B cell (primary cell): ENCODE results near the gene NFATC1. TPM values are rescaled to one million over a fixed set of nuclear protein-coding genes. Genes with fewer than 3 reads are reported as not detected.
"Not testable (repeated sequence)": the region's sequence is repeated elsewhere in the genome, so short reads cannot be mapped to it uniquely, and the experiment has no call there.

Experiments
- ATAC-seq: fragments of 200-7000 bp; cut with Tn5 transposase; one replicate; pipeline ENCODE4 v1.10.0; 2021; ENCODE audit warnings: low read depth, mild to moderate bottlenecking, moderate number of reproducible peaks, moderate library complexity
- CTCF ChIA-PET: fragments of 350-600 bp; sonication (Branson Sonifier 250); formaldehyde crosslinking; loops from one replicate; lab custom pipeline; 2021; ENCODE audit warnings: antibody characterized with exemption, inconsistent platforms; lab: Charles Lee
- POLR2A ChIA-PET: fragments of 350-600 bp; sonication (Branson Sonifier 250); formaldehyde crosslinking; loops from one replicate; lab custom pipeline; 2021; ENCODE audit warnings: antibody characterized with exemption; lab: Charles Lee
- DNase-seq: peaks from one replicate; pipeline ENCODE4 v3.0.0; 2013
- H2AFZ ChIP-seq: 2 replicates; pipeline ENCODE4 v1.6.1; 2012; ENCODE audit warnings: mild to moderate bottlenecking, low read depth, low read length; ENCODE audit not compliant: insufficient read depth, poor library complexity, severe bottlenecking
- H3K27ac ChIP-seq, 2 donors: 1 replicate in 1 of 2; 2 replicates in 1 of 2; pipeline ENCODE4 v1.5.1; 2012 to 2013; ENCODE audit warnings: low read length in 2 of 2, mild to moderate bottlenecking in 2 of 2, moderate library complexity in 1 of 2
- H3K27me3 ChIP-seq, 4 experiments: fragments of 200-600 bp in 1 of 4; sonication (generic) in 1 of 4; replicated peaks in 1 of 4; 1 replicate in 2 of 4; 2 replicates in 2 of 4; pipeline versions ENCODE4 v1.6.1 to v1.7.0; 2013 to 2016; ENCODE audit warnings: low read length in 3 of 4, mild to moderate bottlenecking in 2 of 4, mixed read lengths in 1 of 4, moderate library complexity in 1 of 4; ENCODE audit not compliant: insufficient read depth in 4 of 4, control insufficient read depth in 3 of 4; ENCODE audit errors: control extremely low read depth in 1 of 4
- H3K36me3 ChIP-seq, 2 experiments: replicated peaks in 1 of 2; 1 replicate in 1 of 2; 2 replicates in 1 of 2; pipeline versions ENCODE4 v1.6.1 to v1.7.1; 2013; ENCODE audit warnings: low read length in 1 of 2; ENCODE audit not compliant: insufficient read depth in 2 of 2, control insufficient read depth in 1 of 2; ENCODE audit errors: control extremely low read depth in 1 of 2, extremely low read depth in 1 of 2
- H3K4me1 ChIP-seq, 2 donors: fragments of 200-600 bp in 1 of 2; sonication (generic) in 1 of 2; 1 replicate in 1 of 2; 2 replicates in 1 of 2; pipeline versions ENCODE4 v1.5.1 to v1.6.1; 2013 to 2017; ENCODE audit warnings: low read length in 2 of 2; ENCODE audit not compliant: control insufficient read depth in 2 of 2, insufficient read depth in 2 of 2
- H3K4me2 ChIP-seq: replicated peaks from 2 replicates; pipeline ENCODE3; 2012; ENCODE audit warnings: mild to moderate bottlenecking, low read depth, low read length; ENCODE audit not compliant: poor library complexity, severe bottlenecking
- H3K4me3 ChIP-seq, 5 experiments: fragments of 200-600 bp in 1 of 5; sonication (generic) in 1 of 5; 1 replicate in 3 of 5; 2 replicates in 2 of 5; pipeline versions ENCODE4 v1.5.1 to v1.7.0; 2011 to 2016; ENCODE audit warnings: low read length in 4 of 5, mild to moderate bottlenecking in 4 of 5, low read depth in 2 of 5, control low read depth in 1 of 5, moderate library complexity in 1 of 5; ENCODE audit not compliant: insufficient read depth in 1 of 5; ENCODE audit errors: control extremely low read depth in 1 of 5, extremely low read depth in 1 of 5
- H3K79me2 ChIP-seq: fragments of 200-600 bp; sonication (generic); one replicate; pipeline ENCODE4 v1.6.0; 2016; ENCODE audit warnings: low read length; ENCODE audit not compliant: control insufficient read depth, insufficient read depth
- H3K9ac ChIP-seq: fragments of 200-600 bp; sonication (generic); 2 replicates; pipeline ENCODE4 v1.6.1; 2017; ENCODE audit warnings: mild to moderate bottlenecking, low read length, moderate library complexity
- H3K9me3 ChIP-seq, 3 donors: one replicate each; pipeline versions ENCODE4 v1.6.1 to v1.7.1; 2013; ENCODE audit warnings: low read length in 2 of 3; ENCODE audit not compliant: control insufficient read depth in 2 of 3, insufficient read depth in 1 of 3; ENCODE audit errors: control extremely low read depth in 1 of 3
- H4K20me1 ChIP-seq: 2 replicates; pipeline ENCODE4 v1.6.0; 2012; ENCODE audit warnings: mild to moderate bottlenecking, low read length; ENCODE audit not compliant: insufficient read depth, control insufficient read depth, poor library complexity, severe bottlenecking
- H3K27ac Mint-ChIP-seq: one replicate; pipeline ENCODE4 v1.8.0; 2021; ENCODE audit warnings: mixed read lengths
- H3K27me3 Mint-ChIP-seq: one replicate; pipeline ENCODE4 v1.8.0; 2021; ENCODE audit warnings: mixed read lengths
- H3K4me1 Mint-ChIP-seq: one replicate; pipeline ENCODE4 v1.8.0; 2021; ENCODE audit warnings: mixed read lengths
- H3K4me3 Mint-ChIP-seq: one replicate; pipeline ENCODE4 v1.8.0; 2021; ENCODE audit warnings: mixed read lengths
- H3K9me3 Mint-ChIP-seq: one replicate; pipeline ENCODE4 v1.8.0; 2022; ENCODE audit warnings: mixed read lengths; ENCODE audit not compliant: insufficient read depth
- CTCF ChIP-seq: fragments of 200-600 bp; IDR thresholded peaks from one replicate; pipeline ENCODE4 v1.8.0; 2022; ENCODE audit warnings: antibody characterized with exemption, mild to moderate bottlenecking
- EZH2 ChIP-seq: IDR thresholded peaks from 2 replicates; pipeline ENCODE4 v1.6.1; 2012; ENCODE audit warnings: borderline replicate concordance, low read depth, mild to moderate bottlenecking, moderate library complexity, low read length; ENCODE audit not compliant: insufficient read depth, poor library complexity, severe bottlenecking
- WGBS: methylation state at CpG from one replicate; pipeline ENCODE4 v1.1.5; 2013; ENCODE audit warnings: missing lambda C conversion rate; ENCODE audit not compliant: insufficient coverage; 5-methylcytosine and 5-hydroxymethylcytosine counted together
- intact Hi-C: fragments of 100-400 bp; cut with micrococcal nuclease; formaldehyde crosslinking; loops from one replicate; pipeline ENCODE4 v1.10.0; 2022
- polyA plus RNA-seq: library from polyadenylated mRNA; depleted of rRNA; stranded (reverse); fragments of >200 nt; gene quantifications from 2 replicates; pipeline ENCODE4 v1.2.3, GENCODE V29; 2012
- total RNA-seq, 2 donors: library from RNA; stranded (reverse); fragments of 120-200 nt in 1 of 2; gene quantifications; 1 replicate in 1 of 2; 2 replicates in 1 of 2; pipeline versions ENCODE4 v1.2.3 to v1.2.4, GENCODE V29; 2013 to 2022

NFATC1 gene
- total and polyA plus RNA-seq, 2 donors (not counting 1 experiment from before 2014, with no cell fraction given): 32.2 to 108 TPM

DNA sequence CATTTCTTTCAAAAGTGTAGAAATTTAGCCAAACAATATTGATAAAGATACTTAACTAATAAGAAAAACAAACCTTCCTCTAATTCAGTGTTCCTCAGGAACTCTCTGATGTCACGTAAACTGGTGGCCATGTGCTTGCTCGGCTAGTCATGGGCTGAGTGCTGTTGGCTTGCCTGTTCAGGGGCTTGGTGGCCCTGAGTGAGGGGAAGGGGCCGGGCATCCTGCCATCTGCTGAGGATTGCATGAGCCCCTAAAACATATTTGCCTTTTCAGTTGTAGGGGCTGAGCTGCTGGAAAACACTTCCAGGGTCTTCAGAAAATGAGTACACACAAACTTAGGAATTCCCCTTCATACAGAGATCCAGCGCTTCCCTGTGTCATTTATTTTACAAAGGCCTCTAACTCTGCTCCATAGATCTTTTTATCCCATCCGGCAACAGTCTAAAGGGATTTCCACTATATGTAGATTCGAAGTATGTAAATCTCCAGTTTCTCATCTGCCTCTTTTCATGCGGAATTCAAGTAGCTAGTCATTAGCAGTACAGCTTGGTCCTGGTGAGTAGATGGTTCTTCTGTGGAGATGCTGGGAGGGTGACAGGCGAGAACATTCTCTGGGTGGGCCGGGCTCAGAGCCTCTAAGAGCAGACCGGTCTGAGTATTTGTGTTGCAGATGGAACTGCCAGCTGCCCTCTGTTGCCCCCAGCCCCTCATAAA, 20.1 kb upstream of the NFATC1 start:
- Mint-ChIP-seq H3K4me3 (no peak overlapping the region), H3K4me1 (peaks cover 26% of the 10 kb centered on the region), H3K27me3 (no peaks in the 10 kb centered on the region), H3K27ac (no peak overlapping the region), H3K9me3 (no peaks in the 10 kb centered on the region)
- POLR2A ChIA-PET: interaction anchor here (0.7 kb wide), 1 partner anchor 631 kb away, joined by 7 read pairs; no protein-coding TSS in a partner anchor
- Histone ChIP-seq H3K27ac (no peak overlapping the region), H3K27me3 (no peaks in the 10 kb centered on the region), H3K4me3 (no peak overlapping the region), H2AFZ (no peak overlapping the region), H3K9me3 (no peaks in the 10 kb centered on the region), H3K9ac (no peak overlapping the region), H4K20me1 (peaks cover 8% of the 10 kb centered on the region), H3K4me1 (peaks cover 14 to 18% of the 10 kb centered on the region in 2 donors), H3K79me2 (no peaks in the 10 kb centered on the region), H3K4me2 (no peak overlapping the region), H3K36me3 (peaks cover 0 to 12% of the 10 kb centered on the region in 2 experiments)
- TF ChIP-seq CTCF (no peak), EZH2 (no peak)
- no peak for ATAC-seq
- WGBS: 95% methylated on average over 8 of the region's 10 CpGs
- no peak for DNase-seq
- intact Hi-C loops: no loop called here
- CTCF ChIA-PET: interaction anchor here (1.5 to 12.4 kb wide), 4 partner anchors 18 to 269 kb away, joined by 5 to 201 read pairs (median 90); no protein-coding TSS in a partner anchor

DNA sequence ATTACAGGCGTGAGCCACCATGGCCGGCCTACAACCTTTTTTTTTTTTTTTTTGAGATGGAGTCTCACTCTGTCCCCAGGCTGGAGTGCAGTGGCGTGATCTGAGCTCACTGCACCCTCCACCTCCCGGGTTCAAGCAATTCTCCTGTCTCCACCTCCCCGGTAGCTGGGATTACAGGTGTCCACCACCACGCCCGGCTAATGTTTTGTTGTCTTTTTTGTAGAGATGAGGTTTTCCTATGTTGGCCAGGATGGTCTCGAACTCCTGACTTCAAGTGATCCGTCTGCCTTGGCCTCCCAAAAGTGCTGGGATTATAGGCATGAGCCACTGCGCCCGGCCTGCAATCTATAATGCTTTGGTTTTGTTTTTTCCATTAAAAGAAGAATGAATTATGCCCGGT, 19.1 kb upstream of the NFATC1 start:
- H3K79me2 ChIP-seq, H3K9ac ChIP-seq, H2AFZ ChIP-seq, H4K20me1 ChIP-seq, H3K27me3 Mint-ChIP-seq, ATAC-seq, POLR2A ChIA-PET, H3K9me3 Mint-ChIP-seq, H3K4me3 ChIP-seq, H3K4me3 Mint-ChIP-seq, H3K27ac ChIP-seq, H3K9me3 ChIP-seq, H3K27ac Mint-ChIP-seq, H3K27me3 ChIP-seq, H3K4me2 ChIP-seq, intact Hi-C loops, DNase-seq: not testable (repeated sequence)
- peaks cover 0 to 12% of the 10 kb centered on the region in 2 experiments for H3K36me3 ChIP-seq
- 95% methylated on average over 5 of the region's 12 CpGs for WGBS
- CTCF ChIA-PET: interaction anchor here (1.7 to 12.4 kb wide), 4 partner anchors 17 to 268 kb away, joined by 4 to 201 read pairs (median 101); no protein-coding TSS in a partner anchor
- peaks cover 14 to 22% of the 10 kb centered on the region in 2 donors for H3K4me1 ChIP-seq
- peaks cover 23% of the 10 kb centered on the region for H3K4me1 Mint-ChIP-seq
